VCaP (cell line): ENCODE measurements around the gene RBBP8NL.

Experiments used
- H3K27ac ChIP-seq: fragments of 450-650 bp; 2 replicates; pipeline ENCODE4 v1.5.1; 2017
- TF ChIP-seq, protein P1 (sequence below): fragments of 450-650 bp; conservative IDR thresholded peaks from 2 replicates; pipeline ENCODE4 v1.5.1; 2017; ENCODE audit warnings: mild to moderate bottlenecking, moderate library complexity

The RBBP8NL gene

DNA sequence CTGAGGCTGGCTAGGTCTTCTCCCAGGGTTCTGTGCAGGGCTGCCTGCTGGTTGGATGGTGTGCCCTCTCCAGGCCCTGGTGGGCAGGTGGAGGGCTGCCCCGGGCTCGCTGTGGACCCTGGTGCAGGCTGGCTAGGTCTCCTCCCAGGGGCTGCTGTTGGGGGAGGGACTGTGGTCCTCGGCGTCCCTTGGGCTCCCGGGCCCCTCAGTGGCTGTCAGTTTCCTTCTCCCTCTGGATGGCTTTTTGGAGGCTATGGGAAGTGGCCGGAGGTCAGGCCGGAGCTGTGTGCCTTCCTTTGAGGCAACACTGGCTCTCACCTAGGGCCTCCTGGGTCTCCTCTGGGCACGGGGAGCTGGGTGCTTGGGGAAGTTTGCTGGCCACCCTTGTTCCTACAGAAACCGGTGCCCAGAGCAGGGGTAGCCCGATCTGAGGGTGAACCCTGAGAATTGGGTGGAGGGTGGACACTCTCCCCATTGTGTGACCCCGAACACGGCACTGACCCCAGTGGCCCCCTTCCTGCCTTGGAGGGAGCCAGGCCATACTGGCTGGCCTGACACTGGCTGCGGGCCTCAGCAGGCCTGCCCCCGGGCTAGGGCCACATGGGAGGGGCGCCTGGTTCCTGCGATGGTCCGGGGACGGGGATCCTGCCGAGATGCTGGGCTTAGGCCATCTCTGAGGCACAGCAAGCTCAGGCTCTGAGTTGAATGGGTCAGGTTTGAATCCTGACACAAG, 16.4 kb downstream of the RBBP8NL start:
- H3K27ac ChIP-seq = peak overlapping the region; percentile 67
- TF ChIP-seq, protein P1, sequence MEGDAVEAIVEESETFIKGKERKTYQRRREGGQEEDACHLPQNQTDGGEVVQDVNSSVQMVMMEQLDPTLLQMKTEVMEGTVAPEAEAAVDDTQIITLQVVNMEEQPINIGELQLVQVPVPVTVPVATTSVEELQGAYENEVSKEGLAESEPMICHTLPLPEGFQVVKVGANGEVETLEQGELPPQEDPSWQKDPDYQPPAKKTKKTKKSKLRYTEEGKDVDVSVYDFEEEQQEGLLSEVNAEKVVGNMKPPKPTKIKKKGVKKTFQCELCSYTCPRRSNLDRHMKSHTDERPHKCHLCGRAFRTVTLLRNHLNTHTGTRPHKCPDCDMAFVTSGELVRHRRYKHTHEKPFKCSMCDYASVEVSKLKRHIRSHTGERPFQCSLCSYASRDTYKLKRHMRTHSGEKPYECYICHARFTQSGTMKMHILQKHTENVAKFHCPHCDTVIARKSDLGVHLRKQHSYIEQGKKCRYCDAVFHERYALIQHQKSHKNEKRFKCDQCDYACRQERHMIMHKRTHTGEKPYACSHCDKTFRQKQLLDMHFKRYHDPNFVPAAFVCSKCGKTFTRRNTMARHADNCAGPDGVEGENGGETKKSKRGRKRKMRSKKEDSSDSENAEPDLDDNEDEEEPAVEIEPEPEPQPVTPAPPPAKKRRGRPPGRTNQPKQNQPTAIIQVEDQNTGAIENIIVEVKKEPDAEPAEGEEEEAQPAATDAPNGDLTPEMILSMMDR = no peak

DNA sequence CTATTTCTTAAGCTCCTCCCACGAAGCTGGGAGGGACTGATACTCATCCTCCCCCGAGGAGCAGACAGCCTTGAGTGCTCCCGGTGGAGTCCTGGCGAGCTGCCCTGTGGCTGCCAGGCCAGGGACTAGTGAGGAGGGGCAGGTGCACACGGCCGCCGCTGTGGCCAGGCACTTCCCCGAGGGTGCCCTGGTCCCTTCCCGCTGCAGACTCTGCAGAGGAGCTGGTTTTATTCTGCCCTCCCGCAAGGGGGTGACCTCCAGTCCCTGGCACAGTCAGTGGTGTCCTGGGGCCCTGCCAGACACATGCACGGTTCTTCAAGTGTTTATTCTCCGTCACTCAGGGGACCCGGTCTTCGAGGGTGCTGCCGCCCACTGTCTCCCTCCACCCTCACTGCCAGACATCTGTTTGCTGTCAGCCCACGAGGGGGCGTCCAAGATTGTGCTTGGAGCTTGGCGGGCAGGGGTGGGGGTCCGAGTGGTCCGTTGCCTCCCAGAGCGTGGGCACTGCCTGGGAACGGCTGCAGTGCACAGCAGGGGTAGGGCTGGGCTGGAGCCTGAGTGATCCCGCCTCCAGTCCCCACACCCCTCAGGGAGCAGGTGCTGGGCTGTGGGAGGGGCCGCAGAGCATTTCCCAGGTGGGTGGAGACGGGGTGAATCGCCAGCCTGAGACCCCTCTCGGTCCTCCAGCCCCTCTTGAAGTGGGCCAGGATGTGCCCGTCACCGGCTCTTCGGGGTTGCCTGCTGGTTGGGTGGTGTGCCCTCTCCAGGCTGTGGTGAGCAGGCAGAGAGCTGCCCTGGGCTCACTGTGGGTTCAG, 17.2 kb downstream of the RBBP8NL start:
- H3K27ac ChIP-seq = peak overlapping the region; percentile 67

DNA sequence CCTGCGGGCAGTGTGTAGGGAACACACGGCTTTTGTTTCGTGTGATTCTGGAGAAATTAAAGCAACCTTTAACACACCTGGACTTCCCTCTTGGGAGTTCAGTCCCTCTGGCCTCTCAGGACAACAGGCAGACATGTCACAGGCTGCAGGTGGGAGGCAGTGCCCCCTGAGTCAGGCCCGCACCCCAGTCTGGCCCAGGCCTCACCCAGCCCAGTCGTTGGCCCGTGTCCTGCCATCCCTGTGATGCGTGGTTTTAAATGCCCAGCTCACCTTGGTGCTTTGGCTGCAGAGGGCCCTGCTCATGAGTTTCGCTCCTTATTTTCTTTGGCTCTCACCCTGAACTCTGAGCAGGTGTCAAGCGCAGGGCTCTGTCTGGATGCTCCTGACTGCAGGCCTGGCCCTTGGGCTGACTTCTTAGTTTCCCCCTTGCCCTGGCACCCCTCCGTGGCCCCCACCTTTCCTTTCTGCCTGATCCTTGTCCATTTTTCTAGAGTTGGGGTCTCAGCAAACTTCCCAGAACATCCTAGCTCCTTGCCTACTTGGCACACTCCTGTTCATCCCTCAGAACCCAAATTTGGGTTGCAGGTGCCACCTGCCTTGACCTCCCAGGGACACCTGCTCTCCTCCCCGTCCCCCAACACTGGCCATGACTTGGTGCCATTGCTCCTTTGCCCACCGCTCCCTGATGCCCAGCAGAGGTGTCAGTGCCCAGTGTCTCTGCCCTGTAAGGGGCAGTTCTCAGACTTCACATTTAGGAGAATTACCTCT, 18.1 kb downstream of the RBBP8NL start:
- TF ChIP-seq, protein P1 = no peak
- H3K27ac ChIP-seq = peak overlapping the region; percentile 67

More for the DNA sequence above, 17.2 kb downstream of the RBBP8NL start:
- TF ChIP-seq, protein P1 = peak; percentile 80

DNA sequence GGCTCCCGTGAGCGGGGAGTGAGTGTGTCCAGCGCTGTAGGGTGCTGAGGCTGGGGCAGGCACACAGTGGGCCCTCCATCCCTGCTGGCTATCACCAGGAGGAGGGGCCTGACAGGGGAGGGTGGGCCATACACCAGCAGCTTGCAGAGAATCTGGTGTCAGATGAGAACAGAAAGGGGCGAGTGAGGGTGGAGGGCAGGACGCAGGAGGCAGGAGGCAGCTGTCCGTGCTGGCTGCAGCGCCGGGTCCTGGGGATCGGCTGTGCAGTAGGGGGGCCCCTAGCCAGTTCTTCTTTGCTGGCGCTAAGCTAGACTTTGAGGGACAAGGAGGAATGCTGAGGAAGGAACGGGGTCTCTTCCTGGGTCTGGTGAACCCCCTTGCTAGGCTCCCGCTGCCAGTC, 18.7 kb downstream of the RBBP8NL start:
- no peak overlapping the region; the same call in 1 of the 2 replicates for H3K27ac ChIP-seq
- TF ChIP-seq, protein P1 = no peak

DNA sequence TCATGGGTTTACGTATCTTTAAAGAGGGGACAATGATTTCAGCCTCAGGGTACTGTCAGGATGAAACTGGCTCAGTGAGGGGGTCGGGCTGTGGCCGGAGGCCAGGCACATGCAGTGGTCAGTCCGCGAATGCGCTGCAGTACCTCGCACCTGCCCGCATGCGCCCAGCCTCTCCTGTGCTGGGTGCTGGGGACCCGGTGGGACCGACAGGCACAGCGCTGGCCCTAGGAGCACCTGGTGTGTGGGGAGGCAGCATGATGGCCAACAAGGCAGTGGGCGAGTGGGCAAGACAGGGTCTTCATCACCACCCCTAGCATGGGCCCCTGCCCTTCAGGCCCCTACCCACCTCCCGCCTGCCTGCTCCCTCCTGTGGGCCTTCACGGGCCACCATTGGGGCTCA, 19.3 kb downstream of the RBBP8NL start:
- TF ChIP-seq, protein P1 = no peak
- H3K27ac ChIP-seq = peak overlapping the region; percentile 91; the same call in 1 of the 2 replicates

DNA sequence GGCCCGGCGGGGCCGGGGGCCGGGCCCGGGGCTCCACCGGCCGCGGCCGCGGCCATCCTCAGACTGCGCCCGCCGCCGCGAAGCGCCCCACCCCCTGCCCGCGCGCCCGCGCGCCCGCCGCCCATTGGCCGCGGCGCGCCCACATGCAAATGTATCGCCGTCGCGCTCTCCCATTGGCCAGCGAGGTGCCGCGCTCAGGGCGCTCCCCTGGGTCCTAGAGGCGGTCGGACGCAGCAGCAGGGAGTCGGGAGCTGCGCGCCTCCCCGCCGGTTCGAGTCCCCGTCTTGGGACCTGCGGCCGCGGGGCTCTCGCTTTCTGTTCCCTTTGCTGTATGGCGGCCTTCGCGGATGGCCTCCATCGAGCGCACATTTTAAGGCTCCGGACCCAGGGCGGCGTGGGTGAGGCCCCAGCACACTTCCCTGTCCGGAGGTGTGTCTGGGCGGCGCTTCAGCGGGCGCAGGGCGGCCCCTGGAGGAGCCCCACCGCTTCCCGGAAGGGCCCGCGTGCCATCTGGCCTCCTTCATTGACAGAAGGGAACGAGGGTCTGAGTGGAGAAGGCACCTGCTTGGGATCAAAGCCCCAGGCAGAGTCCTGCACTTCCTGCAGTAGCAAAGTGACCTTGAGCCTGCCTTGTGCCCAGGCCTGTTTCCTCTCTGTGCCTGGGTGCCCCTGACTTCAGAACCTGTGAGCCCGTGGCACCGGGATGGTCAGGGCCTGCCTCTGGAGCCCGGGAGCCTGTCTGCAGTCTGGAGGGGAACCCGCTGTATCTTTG, 19.9 kb downstream of the RBBP8NL start, which contains the start of gene CABLES2:
TSS of gene CABLES2 (minus strand) at position 65 of the 772 bp plus-strand sequence. CDS start at position 56, 9 bp downstream.
- TF ChIP-seq, protein P1 = no peak
- H3K27ac ChIP-seq = peak within 1 kb of the TSS; percentile 91; the same call in 1 of the 2 replicates
